ENCODE data around the gene MDM2.

DNA sequence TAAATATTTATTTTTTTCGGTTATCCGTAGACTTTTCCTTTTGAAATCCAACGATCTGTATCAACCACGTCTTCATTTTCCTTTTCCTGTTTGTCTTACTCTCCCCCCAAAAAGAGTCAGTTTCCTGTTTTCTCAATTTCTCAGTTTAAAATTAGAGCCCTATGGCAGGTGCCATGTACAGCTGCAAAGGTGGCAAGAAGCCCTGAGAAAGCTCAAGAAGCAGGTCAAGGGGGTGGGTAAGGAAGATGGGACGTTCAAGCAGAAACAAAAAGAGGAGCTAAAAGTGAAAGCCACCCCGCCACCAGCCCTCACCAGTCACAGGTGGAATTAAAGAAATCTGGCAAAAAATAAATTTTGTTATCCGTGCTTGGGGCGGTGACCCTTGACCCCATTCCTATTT lies 35.3 kb upstream of the MDM2 start:
- no peak for TF ChIP-seq CTCF (IDR thresholded peaks at IDR 0.05; ENCODE audit: low read depth, low read length)
- no peak for TF ChIP-seq EZH2phosphoT487 (IDR thresholded peaks at IDR 0.05; ENCODE audit: low read depth)

Data from OCI-LY3 (cell line).